GM12872 (cell line): ENCODE measurements around the gene GARNL3.

Experiments used
- CTCF ChIP-seq: IDR thresholded peaks from 3 replicates; pipeline ENCODE4 v1.5.1; 2011; ENCODE audit warnings: low read depth, mild to moderate bottlenecking, low read length, moderate library complexity; ENCODE audit not compliant: insufficient read depth

GARNL3 gene

DNA sequence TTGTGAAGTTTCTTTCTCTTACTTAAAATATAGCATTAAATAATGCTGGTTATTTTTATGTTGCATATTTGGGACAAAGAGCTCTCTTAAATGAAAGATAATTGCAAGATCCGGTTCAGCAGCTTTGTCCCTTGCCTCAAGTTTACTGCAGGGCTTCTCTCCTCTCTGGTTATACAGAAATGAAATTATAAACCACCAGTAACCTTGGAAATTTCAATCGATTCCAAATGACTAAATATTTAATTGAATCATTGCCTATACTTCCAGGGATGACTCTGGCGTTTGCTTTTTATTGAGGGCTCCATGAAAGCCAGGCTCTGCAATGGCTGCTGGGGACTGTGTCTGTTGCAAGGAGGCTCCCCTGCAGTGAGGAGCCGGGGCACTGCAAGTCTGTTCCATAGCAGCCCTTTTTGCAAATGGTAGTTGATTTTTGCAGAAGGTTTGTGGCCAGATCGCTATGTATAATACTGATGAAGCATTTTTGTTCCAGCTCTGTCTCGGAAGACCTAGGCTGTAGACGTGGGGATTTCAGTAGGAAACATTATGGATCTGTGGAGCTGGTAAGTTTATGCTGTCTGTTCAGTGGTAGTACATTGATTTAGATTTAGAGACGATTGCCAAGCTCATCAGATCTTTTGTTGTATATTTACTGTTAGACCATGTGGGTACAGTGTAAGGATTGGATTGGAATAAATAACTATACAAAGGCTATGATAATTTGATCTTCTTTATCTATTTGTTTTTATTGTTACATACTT, at the start of gene GARNL3:
Gene GARNL3 (plus strand): TSS at position 313 of the 758 bp plus-strand sequence. CDS start 104 bp downstream, at position 417.
- no peak for TF ChIP-seq CTCF

DNA sequence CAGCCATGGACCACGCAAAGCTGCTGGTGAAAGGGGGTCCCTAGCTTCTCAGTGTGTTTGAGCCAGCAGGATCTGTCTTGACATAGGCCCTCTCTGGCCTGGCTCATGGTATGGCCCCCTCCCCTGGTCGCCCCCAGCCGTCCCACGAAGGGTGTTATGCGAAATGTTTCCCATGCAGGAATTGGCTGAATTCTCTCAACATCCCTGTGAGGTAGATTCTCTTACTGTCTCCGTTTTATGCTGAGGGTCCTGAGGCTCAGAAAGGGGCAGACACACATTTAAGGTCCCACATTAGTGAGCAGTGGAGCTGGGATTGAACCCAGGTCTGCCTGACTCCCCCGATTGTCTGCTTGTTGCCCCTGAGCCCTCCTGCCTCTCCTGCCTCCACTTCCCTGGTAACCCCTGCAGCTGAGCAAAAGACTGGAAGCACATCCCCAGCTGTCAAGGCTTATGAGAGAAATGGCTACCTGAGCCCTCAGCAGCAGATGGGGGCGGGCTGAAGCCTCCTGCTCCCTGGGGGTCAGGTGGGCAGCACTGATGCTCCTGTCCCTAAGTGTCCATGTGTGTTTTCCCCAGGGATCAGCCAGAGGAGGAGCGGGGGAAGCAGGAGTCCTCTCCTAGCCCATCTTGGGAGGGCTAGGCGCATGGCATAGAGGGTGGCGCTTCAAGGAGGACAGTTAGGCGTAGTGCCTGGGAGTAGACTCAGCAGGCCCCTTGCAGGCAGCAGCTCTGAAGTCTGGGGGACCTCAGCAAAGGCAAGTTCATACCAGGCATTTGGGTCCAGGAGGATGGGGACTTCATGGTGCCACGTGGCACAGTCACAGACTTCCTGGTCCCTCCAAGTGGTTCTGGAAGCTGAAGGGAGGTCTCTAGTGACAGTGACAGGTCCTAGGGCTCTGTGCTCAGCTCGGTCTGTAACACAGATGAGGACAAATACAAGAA, 49.0 kb upstream of the GARNL3 start:
- no peak for TF ChIP-seq CTCF

GRCh38 chr9:127216210-127216887, 48.2 kb upstream of the GARNL3 start:
- TF ChIP-seq CTCF, result no peak

- TF ChIP-seq CTCF, result no peak
These were observed 47.7 kb upstream of the GARNL3 start for GRCh38 chr9:127216888-127217217.

- TF ChIP-seq CTCF, result no peak
These were observed 45.8 kb upstream of the GARNL3 start for GRCh38 chr9:127218818-127219217.

DNA sequence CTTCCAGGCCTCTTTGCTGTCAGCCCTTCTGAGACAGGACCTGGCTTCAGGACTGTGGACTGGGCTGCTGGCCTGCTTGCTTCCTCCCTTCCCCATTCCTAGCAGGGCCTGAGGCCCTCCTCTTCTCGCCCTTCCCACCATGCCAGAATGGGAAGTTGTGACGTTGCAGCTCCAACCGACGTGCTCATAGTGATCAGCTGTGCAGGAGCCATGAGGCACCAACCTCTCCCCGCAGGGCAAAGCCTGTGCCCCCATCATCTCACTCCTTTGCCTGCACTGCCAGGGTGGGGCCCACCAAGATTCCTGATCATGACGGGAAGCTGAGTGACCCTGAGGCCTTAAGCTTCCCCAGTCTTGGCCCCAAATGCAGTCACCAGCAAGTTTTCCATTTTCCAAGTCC, 45.1 kb upstream of the GARNL3 start:
- TF ChIP-seq CTCF, result no peak

DNA sequence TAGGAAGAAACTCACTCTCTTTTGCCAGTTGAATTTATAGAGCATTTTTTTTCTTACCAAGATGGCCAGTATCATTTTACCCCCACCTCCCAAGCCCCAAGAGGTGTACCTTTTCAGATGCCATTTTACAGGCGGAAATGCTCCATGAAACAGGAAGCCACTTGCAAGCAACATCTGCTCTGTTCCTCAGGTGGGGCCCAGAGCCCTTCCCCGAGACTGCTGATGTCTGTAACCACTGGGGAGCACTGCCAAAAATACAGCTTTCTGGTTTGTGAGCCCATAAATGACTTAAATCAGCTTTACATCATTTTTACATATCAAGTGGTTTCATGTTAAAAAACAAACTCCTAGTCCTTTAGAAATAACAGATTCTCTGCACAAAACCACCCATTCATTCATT, 42.9 kb upstream of the GARNL3 start:
- TF ChIP-seq CTCF, result no peak
